Muscle of leg (tissue), 11 donors: ENCODE data around the gene SHANK1. TPM values are rescaled to one million over a fixed set of nuclear protein-coding genes. Genes with fewer than 3 reads are reported as not detected.

Experiments used
- DNase-seq: peaks from one replicate; pipeline ENCODE4 v3.0.0; 2013
- H3K27ac ChIP-seq: one replicate; pipeline ENCODE4 v1.5.1; 2013; ENCODE audit warnings: mild to moderate bottlenecking, low read length, control low read depth
- H3K27me3 ChIP-seq: one replicate; pipeline ENCODE4 v1.6.1; 2013; ENCODE audit warnings: low read length; ENCODE audit not compliant: control insufficient read depth, insufficient read depth
- H3K36me3 ChIP-seq: one replicate; pipeline ENCODE4 v1.6.1; 2013; ENCODE audit warnings: low read length; ENCODE audit not compliant: control insufficient read depth, insufficient read depth
- H3K4me1 ChIP-seq: one replicate; pipeline ENCODE4 v1.6.1; 2013; ENCODE audit warnings: low read length; ENCODE audit not compliant: control insufficient read depth, insufficient read depth
- H3K4me3 ChIP-seq: one replicate; pipeline ENCODE4 v1.5.1; 2013; ENCODE audit warnings: low read length, control low read depth
- H3K9me3 ChIP-seq: replicated peaks from 2 replicates; pipeline ENCODE4 v1.6.1; 2013; ENCODE audit warnings: low read depth, low read length; ENCODE audit not compliant: control insufficient read depth
- WGBS: methylation state at CpG from one replicate; pipeline ENCODE4 v1.1.5; 2013; ENCODE audit warnings: missing lambda C conversion rate; ENCODE audit not compliant: insufficient coverage; 5-methylcytosine and 5-hydroxymethylcytosine counted together
- polyA plus RNA-seq, 8 donors: library from polyadenylated mRNA; unstranded; fragments of 120-200 nt; gene quantifications; one replicate each; pipeline versions ENCODE4 v1.2.1 to v1.2.3, GENCODE V29; 2013; ENCODE audit warnings: inconsistent platforms in 1 of 8, low replicate concordance in 1 of 8; ENCODE audit not compliant: insufficient read length in 8 of 8, insufficient read depth in 1 of 8
- total RNA-seq: library from RNA; stranded (reverse); fragments of 120-200 nt; gene quantifications from one replicate; pipeline ENCODE4 v1.2.4, GENCODE V29; 2013

SHANK1 gene
- total and polyA plus RNA-seq, 9 donors = 12.1 to 37.4 (median 23.2) TPM

DNA sequence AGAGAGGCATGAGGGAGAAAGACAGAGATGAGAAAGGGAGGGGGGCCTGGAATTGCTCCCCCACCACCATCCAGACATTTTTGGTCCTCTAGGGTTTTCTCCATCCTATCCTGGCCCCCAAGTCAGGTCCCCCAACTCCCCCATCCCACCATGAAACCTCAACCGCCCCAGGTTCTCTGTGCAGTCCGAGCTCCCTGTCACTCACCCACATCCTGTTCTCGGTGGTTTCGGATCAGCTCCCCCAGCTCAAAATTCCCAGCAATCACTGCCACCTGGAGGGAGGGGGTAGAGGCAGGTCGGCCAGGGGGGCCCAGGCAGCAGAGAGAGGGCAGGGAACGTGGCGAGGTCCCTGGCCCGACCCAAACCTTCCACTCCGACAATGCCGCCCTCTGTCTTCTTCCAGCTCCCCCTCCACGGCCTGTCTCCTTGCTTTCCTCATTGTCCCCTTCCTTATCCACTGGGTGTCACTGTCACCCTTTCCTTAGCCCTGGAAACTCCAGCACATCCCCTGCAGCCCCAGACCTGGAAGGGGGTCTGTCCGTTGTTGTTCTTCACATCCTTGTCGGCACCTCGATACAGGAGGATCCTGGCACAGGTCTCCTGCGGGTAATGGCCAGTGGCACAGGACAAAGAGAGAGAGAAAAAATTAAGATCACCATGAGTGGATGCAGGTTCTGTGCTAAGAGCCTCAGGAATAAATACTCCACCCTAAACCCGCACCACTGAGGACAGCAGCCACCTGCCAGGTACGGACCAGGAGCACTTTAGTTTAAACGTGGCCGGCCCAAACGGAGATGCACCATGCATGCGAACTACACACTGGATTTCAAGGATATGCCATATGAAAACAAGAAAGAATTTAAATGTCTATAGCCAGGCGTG, 15.4 kb downstream of the SHANK1 start:
- 36% methylated on average over 15 of the region's 22 CpGs for WGBS
- Histone ChIP-seq H3K36me3 (no peaks in the 10 kb centered on the region), H3K27me3 (peaks cover 9% of the 10 kb centered on the region), H3K27ac (no peak overlapping the region), H3K9me3 (no peaks in the 10 kb centered on the region), H3K4me3 (no peak overlapping the region), H3K4me1 (no peaks in the 10 kb centered on the region)
- DNase-seq = no peak

DNA sequence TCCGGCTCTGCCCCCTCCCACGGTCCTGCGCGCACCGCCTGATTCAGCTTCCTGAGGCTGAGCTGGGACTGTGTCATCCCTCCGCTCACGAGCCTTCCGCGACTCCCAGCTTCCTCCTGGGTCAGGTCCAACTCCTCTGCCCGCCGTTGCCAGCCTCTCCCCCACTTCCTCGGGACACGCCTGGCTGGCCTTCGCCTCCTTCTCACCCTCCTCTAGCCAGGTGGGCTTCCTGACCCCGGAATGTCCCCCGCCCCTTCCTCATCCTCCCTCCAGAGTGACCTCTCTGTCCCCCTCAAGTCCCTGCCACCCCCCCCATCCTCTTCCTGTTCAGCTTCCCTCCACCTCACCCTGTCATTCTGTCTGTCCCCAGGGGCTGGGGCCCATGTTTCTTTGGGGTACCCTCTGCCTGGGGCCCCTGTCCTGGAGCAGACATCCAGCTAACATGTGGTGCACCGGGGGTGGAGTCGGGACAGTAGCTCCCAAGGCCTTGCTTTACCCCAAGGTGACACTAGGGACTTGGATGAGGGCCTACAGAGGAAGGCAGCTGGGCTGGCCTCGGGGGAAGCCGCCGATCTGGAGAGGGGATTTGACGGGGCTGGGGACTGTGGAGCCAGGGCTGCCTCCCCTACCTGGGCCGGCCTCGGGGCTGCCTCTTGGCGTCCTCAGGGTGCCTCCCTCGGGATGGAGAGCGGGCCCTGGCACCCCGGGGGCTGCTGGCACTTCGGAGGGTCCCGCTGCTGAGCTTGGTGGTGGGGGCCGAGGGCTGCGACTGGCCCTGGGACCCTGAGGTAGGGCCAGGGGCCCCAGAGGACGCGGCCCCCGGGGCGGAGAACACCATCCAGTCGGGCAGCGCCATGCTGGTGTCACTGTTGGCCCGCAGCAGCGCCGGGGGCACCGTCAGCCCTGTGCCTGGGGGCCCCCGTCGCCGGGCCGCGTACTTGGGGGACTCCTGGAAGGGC, 16.5 kb downstream of the SHANK1 start:
- Histone ChIP-seq H3K4me1 (no peaks in the 10 kb centered on the region), H3K27ac (no peak overlapping the region), H3K27me3 (peaks cover 9% of the 10 kb centered on the region), H3K4me3 (no peak overlapping the region), H3K9me3 (no peaks in the 10 kb centered on the region), H3K36me3 (no peaks in the 10 kb centered on the region)
- no peak for DNase-seq
- WGBS = 61% methylated on average over 37 of the region's 47 CpGs

DNA sequence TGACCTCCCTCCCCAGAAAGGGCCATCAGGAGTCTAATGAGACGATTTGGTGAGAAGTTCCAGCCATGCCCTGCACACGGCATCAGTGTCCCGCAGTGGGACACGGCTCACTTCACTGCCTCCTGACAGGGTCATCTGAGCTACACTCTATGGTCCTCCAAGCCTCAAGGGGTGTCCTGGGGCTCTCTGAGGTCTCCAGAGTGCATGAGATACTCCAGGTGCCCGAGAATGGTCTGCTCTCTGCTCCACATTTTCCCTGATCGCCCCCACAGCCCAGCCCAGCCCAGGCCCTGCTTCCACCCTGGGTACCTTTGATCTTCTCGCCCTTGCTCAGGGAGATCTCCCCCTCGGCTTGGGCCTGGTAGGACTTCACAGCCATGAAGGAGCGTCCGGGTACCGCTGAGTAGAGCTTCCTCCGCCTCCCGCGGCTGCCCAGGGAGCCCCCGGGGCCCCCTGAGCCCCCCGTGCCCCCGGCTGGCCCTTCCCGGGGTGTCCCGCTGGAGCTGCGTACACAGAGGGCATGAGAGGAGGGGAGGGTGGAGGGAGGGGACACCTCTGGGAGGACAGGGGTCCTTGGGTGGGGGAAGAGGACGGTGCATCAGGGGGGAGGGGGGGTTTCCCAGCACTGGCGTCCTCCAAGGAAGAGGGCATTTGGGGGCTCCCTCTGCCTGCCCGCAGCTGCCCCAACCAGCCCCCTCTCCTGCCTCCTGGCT, 17.3 kb downstream of the SHANK1 start:
- H3K4me1 ChIP-seq = no peaks in the 10 kb centered on the region
- peaks cover 9% of the 10 kb centered on the region for H3K27me3 ChIP-seq
- H3K27ac ChIP-seq = no peak overlapping the region
- 65% methylated on average over 19 of the region's 23 CpGs for WGBS
- H3K4me3 ChIP-seq = no peak overlapping the region
- no peak for DNase-seq
- H3K36me3 ChIP-seq = no peaks in the 10 kb centered on the region
- no peaks in the 10 kb centered on the region for H3K9me3 ChIP-seq

DNA sequence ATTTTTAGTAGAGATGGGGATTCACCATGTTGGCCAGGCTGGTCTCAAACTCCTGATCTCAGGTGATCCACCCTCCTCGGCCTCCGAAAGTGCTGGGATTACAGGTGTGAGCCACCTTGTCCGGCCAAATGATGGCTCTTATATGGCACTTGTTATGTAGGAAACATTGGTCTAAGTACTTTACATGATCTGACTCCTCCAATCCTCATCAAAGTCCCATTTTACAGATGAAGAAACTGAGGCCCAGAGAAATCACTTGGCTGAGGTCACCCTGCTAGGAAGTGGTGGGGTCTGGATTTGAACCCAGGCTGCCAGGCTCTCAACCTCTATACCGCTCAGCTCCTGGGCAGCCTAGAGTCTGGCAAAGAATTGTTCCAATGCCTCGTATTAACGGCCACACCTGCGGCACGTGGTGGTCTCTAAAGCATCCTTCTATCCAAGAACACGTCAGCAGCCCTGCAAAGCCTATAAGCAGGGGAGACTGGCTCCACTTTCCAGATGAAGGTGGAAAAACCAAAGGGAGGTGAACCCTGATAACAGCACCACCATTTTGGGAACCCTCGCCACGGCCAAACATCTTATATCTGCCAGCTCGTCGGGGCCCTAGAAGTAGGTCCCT, 18.1 kb downstream of the SHANK1 start:
- WGBS = 88% methylated on average over 5 of the region's 13 CpGs
- no peak for DNase-seq
- peaks cover 11% of the 10 kb centered on the region for H3K27me3 ChIP-seq

DNA sequence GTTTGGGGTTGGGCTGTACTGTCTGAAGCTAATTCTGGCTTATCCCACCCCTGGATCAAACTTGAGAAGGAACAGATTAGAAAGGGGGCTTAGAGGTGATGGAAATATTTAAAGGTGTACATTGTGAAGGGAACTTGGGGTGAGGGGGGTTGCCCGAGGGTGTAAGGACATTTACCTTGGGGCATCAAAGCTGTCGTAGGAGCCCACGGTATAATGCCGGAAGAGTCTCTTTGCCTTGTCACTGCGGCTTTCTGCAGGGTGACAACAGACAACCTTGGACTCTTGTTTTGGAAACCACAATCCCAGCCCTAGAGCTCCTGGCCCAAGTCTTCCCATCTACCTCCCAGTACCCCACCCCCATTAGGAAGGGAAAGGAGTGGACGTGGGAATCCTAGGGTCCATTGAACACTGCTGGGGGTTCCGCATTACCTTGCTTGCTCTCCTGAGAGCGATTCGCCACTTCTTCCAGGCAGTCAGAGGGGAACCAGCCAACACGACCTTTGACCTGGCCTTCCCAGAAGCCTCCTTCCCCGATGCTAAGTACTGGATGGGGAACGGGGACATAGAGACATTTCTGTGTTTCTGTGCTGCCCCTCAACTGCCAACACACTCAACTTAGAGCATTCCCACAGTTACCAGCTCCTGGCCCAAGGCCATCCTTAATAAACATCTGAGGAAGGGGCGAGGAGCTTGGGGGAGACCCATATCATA, 22.0 kb downstream of the SHANK1 start:
- no peaks in the 10 kb centered on the region for H3K36me3 ChIP-seq
- no peaks in the 10 kb centered on the region for H3K9me3 ChIP-seq
- no peak for DNase-seq
- 63% methylated on average over 4 of the region's 13 CpGs for WGBS
- peaks cover 3% of the 10 kb centered on the region for H3K4me1 ChIP-seq
- H3K4me3 ChIP-seq = no peak overlapping the region
- H3K27ac ChIP-seq = no peak overlapping the region
- peaks cover 31% of the 10 kb centered on the region for H3K27me3 ChIP-seq

More for the DNA sequence above, 18.1 kb downstream of the SHANK1 start:
- no peak overlapping the region for H3K4me3 ChIP-seq
- H3K4me1 ChIP-seq = no peaks in the 10 kb centered on the region
- H3K36me3 ChIP-seq = no peaks in the 10 kb centered on the region
- no peak overlapping the region for H3K27ac ChIP-seq
- no peaks in the 10 kb centered on the region for H3K9me3 ChIP-seq

DNA sequence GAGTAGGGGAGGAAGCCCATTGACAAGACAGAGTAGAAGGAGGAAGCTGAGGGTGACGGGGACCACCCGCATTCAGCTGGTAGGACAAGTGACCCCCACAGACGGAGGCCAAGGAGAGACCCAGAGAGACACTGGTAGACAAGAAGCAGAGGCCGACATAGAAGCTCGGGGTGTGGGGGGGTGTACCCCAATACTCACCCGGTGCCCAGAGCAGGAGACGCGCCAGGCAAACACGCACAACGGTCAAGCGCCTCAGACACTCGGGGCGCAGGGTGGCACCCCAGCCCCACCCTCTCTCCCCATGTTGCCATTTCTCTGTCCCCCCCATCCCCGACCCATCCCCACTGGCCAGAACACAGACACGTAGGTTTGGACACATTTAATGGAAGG, 23.5 kb downstream of the SHANK1 start:
- peaks cover 3% of the 10 kb centered on the region for H3K4me1 ChIP-seq
- no peaks in the 10 kb centered on the region for H3K9me3 ChIP-seq
- WGBS = 38% methylated on average over 13 of the region's 15 CpGs
- H3K27me3 ChIP-seq = peaks cover 36% of the 10 kb centered on the region
- H3K36me3 ChIP-seq = no peaks in the 10 kb centered on the region
- no peak for DNase-seq
- H3K27ac ChIP-seq = no peak overlapping the region
- no peak overlapping the region for H3K4me3 ChIP-seq

DNA sequence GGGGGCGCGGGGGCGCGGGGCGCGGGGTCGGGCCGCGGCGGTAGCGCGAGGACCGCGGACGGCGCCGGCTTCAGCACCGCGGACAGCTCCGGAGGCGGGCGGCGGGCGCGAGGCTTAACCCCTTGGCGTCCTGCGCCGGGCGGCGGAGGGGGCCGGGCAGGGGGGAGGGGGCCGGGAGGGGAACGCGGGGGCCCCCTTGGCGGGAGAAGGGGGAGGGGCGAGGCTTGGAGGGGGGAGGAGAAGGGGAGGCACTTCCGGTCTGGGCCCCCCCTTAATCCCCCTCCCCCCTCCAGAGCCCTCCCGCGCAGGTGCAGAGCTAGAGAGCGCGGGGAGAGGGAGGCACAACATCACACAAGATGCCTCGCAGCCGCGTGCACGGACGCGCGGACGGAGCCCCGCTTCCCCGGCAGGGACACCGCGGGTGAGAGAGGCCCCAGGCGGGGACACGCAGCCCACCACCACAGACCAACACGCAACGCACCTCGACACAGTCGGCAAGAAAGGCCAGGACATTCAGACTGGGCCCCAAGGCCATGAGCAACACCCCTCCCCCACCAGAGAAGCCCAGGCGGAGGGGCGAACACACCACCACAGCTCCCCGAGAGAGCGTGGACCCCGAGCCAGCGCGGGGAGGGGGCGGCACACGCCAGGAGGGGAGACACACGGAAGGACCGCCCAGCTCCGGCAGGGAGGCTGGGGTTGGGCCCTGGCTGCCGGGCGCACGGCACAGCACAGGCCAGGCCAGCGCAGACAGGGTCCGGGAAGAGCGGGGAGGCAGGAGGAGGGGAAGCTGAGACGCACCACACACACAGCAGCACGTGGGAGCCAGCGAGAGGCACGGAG, 24.1 kb downstream of the SHANK1 start:
- Histone ChIP-seq H3K27me3 (peaks cover 38% of the 10 kb centered on the region), H3K9me3 (no peaks in the 10 kb centered on the region), H3K36me3 (no peaks in the 10 kb centered on the region), H3K27ac (no peak overlapping the region), H3K4me1 (peaks cover 3% of the 10 kb centered on the region), H3K4me3 (no peak overlapping the region)
- DNase-seq = peak; percentile 44
- under 1% methylated on average over 31 of the region's 81 CpGs for WGBS

DNA sequence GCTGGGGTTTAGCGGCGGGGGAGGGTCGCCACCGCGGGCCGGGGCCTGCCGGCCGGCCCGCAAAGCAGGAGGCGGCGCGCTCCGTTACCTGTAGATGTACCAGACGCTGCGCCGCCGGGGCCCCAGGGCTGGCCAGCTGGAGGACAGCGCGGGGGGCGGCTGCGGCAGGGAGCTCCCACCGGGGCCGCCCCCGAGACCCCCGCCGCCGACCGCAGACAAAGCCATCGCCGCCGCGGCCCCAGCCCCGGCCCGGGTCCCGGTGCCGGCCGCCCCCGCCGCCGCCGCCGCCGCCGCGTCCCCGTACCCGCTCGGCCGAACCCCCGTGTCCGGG, 24.8 kb downstream of the SHANK1 start:
- Histone ChIP-seq H3K4me1 (peaks cover 3% of the 10 kb centered on the region), H3K9me3 (no peaks in the 10 kb centered on the region), H3K4me3 (no peak overlapping the region), H3K27ac (no peak overlapping the region), H3K27me3 (peaks cover 38% of the 10 kb centered on the region), H3K36me3 (no peaks in the 10 kb centered on the region)
- WGBS = 0% methylated on average over 28 of the region's 51 CpGs
- no peak for DNase-seq
